H1 (cell line): ENCODE measurements around the gene GRK3. TPM values are rescaled to one million over a fixed set of nuclear protein-coding genes. Genes with fewer than 3 reads are reported as not detected.

Experiments
- CTCF ChIA-PET: fragments of 300-600 bp; sonication (Branson Sonifier 250); formaldehyde crosslinking; loops from one replicate; lab custom pipeline; 2021; ENCODE audit not compliant: partially characterized antibody; lab: Charles Lee
- POLR2A ChIA-PET: fragments of 300-600 bp; sonication (Branson Sonifier 250); formaldehyde crosslinking; loops from one replicate; lab custom pipeline; 2021; ENCODE audit warnings: inconsistent platforms; ENCODE audit not compliant: partially characterized antibody; lab: Charles Lee
- DNase-seq, 2 experiments: peaks; one replicate each; pipeline versions ENCODE4 v3.0.0 to v3.0.0-alpha.2; 2010 to 2022; ENCODE audit warnings: low spot score in 2 of 2, low read depth in 1 of 2, mixed read lengths in 1 of 2
- FAIRE-seq: peaks from 2 replicates; lab custom pipeline; 2011; peaks lifted over from hg19 to GRCh38; lab: Jason Lieb, UNC
- H2AFZ ChIP-seq: 2 replicates; pipeline ENCODE4 v1.8.1; 2012; ENCODE audit warnings: low read length, inconsistent platforms
- H2AK5ac ChIP-seq: 2 replicates; pipeline ENCODE4 v1.6.1; 2013; ENCODE audit warnings: low read depth, low read length
- H2BK120ac ChIP-seq: replicated peaks from 2 replicates; pipeline ENCODE3; 2013; ENCODE audit warnings: low read depth, low read length, inconsistent platforms
- H2BK12ac ChIP-seq: 2 replicates; pipeline ENCODE4 v1.6.1; 2013; ENCODE audit warnings: low read depth, low read length
- H2BK15ac ChIP-seq: 2 replicates; pipeline ENCODE4 v1.6.1; 2013; ENCODE audit warnings: low read length
- H2BK20ac ChIP-seq: 2 replicates; pipeline ENCODE4 v1.6.1; 2013; ENCODE audit warnings: low read length
- H2BK5ac ChIP-seq: 2 replicates; pipeline ENCODE4 v1.6.1; 2013; ENCODE audit warnings: low read depth, low read length
- H3K14ac ChIP-seq: 2 replicates; pipeline ENCODE4 v1.6.1; 2013; ENCODE audit warnings: inconsistent platforms; ENCODE audit not compliant: insufficient read length
- H3K18ac ChIP-seq: 2 replicates; pipeline ENCODE4 v1.6.1; 2013; ENCODE audit warnings: low read length; ENCODE audit errors: extremely low read depth
- H3K23ac ChIP-seq: 2 replicates; pipeline ENCODE4 v1.6.1; 2013; ENCODE audit warnings: inconsistent platforms; ENCODE audit not compliant: insufficient read length
- H3K23me2 ChIP-seq: 2 replicates; pipeline ENCODE4 v1.6.1; 2013; ENCODE audit warnings: low read depth, low read length
- H3K27ac ChIP-seq: 2 replicates; pipeline ENCODE4 v1.6.1; 2011; ENCODE audit warnings: low read depth, low read length, inconsistent platforms
- H3K27me3 ChIP-seq, 4 experiments: replicated peaks in 1 of 4; 1 replicate in 1 of 4; 2 replicates in 3 of 4; pipeline versions ENCODE4 v1.6.1 to v1.8.1; 2011 to 2013; ENCODE audit warnings: low read length in 3 of 4, mild to moderate bottlenecking in 3 of 4, inconsistent platforms in 2 of 4, mixed read lengths in 2 of 4, moderate library complexity in 1 of 4; ENCODE audit not compliant: control insufficient read depth in 3 of 4, insufficient read depth in 3 of 4; ENCODE audit errors: extremely low read depth in 1 of 4
- H3K36me3 ChIP-seq, 4 experiments: 2 replicates each; pipeline versions ENCODE4 v1.6.1 to v1.8.1; 2011 to 2013; ENCODE audit warnings: mild to moderate bottlenecking in 4 of 4, low read length in 3 of 4, moderate library complexity in 2 of 4, control low read depth in 1 of 4, inconsistent platforms in 1 of 4; ENCODE audit not compliant: insufficient read depth in 4 of 4, control insufficient read depth in 2 of 4
- H3K4ac ChIP-seq: replicated peaks from 2 replicates; pipeline ENCODE3; 2013; ENCODE audit warnings: low read length, low read depth, mixed read lengths, inconsistent platforms; ENCODE audit not compliant: insufficient read length
- H3K4me1 ChIP-seq, 4 experiments: replicated peaks in 1 of 4; 1 replicate in 1 of 4; 2 replicates in 3 of 4; pipeline versions ENCODE4 v1.6.1 to v1.8.1; 2011 to 2013; ENCODE audit warnings: low read length in 3 of 4, inconsistent platforms in 2 of 4, mixed read lengths in 1 of 4; ENCODE audit not compliant: insufficient read depth in 4 of 4, control insufficient read depth in 3 of 4
- H3K4me2 ChIP-seq, 2 experiments: 2 replicates each; pipeline versions ENCODE4 v1.6.1 to v1.8.1; 2011 to 2013; ENCODE audit warnings: low read depth in 2 of 2, low read length in 2 of 2, control low read depth in 1 of 2, inconsistent platforms in 1 of 2, mild to moderate bottlenecking in 1 of 2; ENCODE audit not compliant: insufficient read depth in 1 of 2
- H3K4me3 ChIP-seq, 4 experiments: fragments of 200-600, 300-600 bp in 1 of 4; sonication (generic), shearing (Covaris generic), sonication (Bioruptor Twin) in 1 of 4; 2 replicates each; pipeline versions ENCODE4 v1.5.1 to v1.8.1; 2011 to 2016; ENCODE audit warnings: low read length in 4 of 4, low read depth in 3 of 4, control low read depth in 2 of 4, inconsistent platforms in 2 of 4, mild to moderate bottlenecking in 2 of 4, mixed read lengths in 1 of 4, moderate library complexity in 1 of 4; ENCODE audit not compliant: insufficient read depth in 2 of 4; ENCODE audit errors: extremely low read depth in 1 of 4
- H3K56ac ChIP-seq: replicated peaks from 2 replicates; pipeline ENCODE3; 2013; ENCODE audit warnings: low read depth, mild to moderate bottlenecking, mixed read lengths, low read length, inconsistent platforms; ENCODE audit not compliant: insufficient read length
- H3K79me1 ChIP-seq: 2 replicates; pipeline ENCODE4 v1.6.1; 2013; ENCODE audit warnings: low read depth, low read length, control low read depth
- H3K79me2 ChIP-seq, 2 experiments: 2 replicates each; pipeline versions ENCODE4 v1.6.1 to v1.8.1; 2012 to 2013; ENCODE audit warnings: low read length in 2 of 2, mild to moderate bottlenecking in 2 of 2, inconsistent platforms in 1 of 2; ENCODE audit not compliant: insufficient read depth in 2 of 2, control insufficient read depth in 1 of 2
- H3K9ac ChIP-seq, 4 experiments: replicated peaks in 1 of 4; 1 replicate in 1 of 4; 2 replicates in 3 of 4; pipeline versions ENCODE4 v1.6.1 to v1.8.1; 2011 to 2013; ENCODE audit warnings: low read depth in 3 of 4, low read length in 3 of 4, control low read depth in 2 of 4, mild to moderate bottlenecking in 2 of 4, moderate library complexity in 2 of 4, inconsistent platforms in 1 of 4; ENCODE audit errors: extremely low read depth in 1 of 4
- H3K9me3 ChIP-seq, 2 experiments: 2 replicates each; pipeline versions ENCODE4 v1.6.1 to v1.8.1; 2012 to 2013; ENCODE audit warnings: mild to moderate bottlenecking in 2 of 2, moderate library complexity in 2 of 2, control low read depth in 1 of 2, inconsistent platforms in 1 of 2, low read depth in 1 of 2, low read length in 1 of 2, mixed read lengths in 1 of 2; ENCODE audit not compliant: insufficient read depth in 2 of 2
- H4K20me1 ChIP-seq, 2 experiments: replicated peaks in 1 of 2; 2 replicates each; pipeline versions ENCODE3 to v1.8.1; 2011 to 2013; ENCODE audit warnings: inconsistent platforms in 2 of 2, low read length in 2 of 2, mild to moderate bottlenecking in 1 of 2; ENCODE audit not compliant: insufficient read depth in 2 of 2, control insufficient read depth in 1 of 2
- H4K5ac ChIP-seq: 2 replicates; pipeline ENCODE4 v1.6.1; 2013; ENCODE audit warnings: low read length, low read depth, mixed read lengths, inconsistent platforms; ENCODE audit not compliant: insufficient read length
- H4K8ac ChIP-seq: 2 replicates; pipeline ENCODE4 v1.8.0; 2013; ENCODE audit warnings: mild to moderate bottlenecking, moderate library complexity, low read length, inconsistent platforms; ENCODE audit not compliant: insufficient read depth; ENCODE audit errors: extremely low read depth
- H4K91ac ChIP-seq: replicated peaks from 2 replicates; pipeline ENCODE3; 2013; ENCODE audit warnings: low read length, mixed read lengths, inconsistent platforms; ENCODE audit not compliant: insufficient read length
- KDM4A ChIP-seq: IDR thresholded peaks from one replicate; pipeline ENCODE4 v1.7.1; 2012; ENCODE audit warnings: low read depth, mild to moderate bottlenecking, moderate library complexity, low read length, inconsistent platforms; ENCODE audit not compliant: severe bottlenecking
- MAFK ChIP-seq: IDR thresholded peaks from 2 replicates; pipeline ENCODE4 v1.6.1; 2012; ENCODE audit warnings: low read depth, mild to moderate bottlenecking, improper control_type of control experiment, low read length
- MAX ChIP-seq: IDR thresholded peaks from 2 replicates; pipeline ENCODE4 v1.6.1; 2012; ENCODE audit warnings: inconsistent platforms
- RAD21 ChIP-seq, 2 experiments: IDR thresholded peaks in 1 of 2; conservative IDR thresholded peaks in 1 of 2; 2 replicates each; pipeline ENCODE4 v1.6.1; 2011; ENCODE audit warnings: low read depth in 2 of 2, low read length in 2 of 2, improper control_type of control experiment in 1 of 2, inconsistent platforms in 1 of 2, mild to moderate bottlenecking in 1 of 2, moderate library complexity in 1 of 2
- RBBP5 ChIP-seq: IDR thresholded peaks from 2 replicates; pipeline ENCODE4 v1.7.1; 2012; ENCODE audit warnings: low read depth, mild to moderate bottlenecking, inconsistent platforms, low read length, moderate library complexity, borderline replicate concordance
- SP1 ChIP-seq: IDR thresholded peaks from 2 replicates; pipeline ENCODE4 v1.6.1; 2011; ENCODE audit warnings: low read depth, low read length
- WGBS, 2 experiments: shearing (Covaris generic) in 1 of 2; methylation state at CpG; one replicate each; pipeline versions ENCODE4 v1.1.6 to v1.1.7; 2013 to 2015; ENCODE audit warnings: low lambda C conversion rate in 2 of 2, mixed read lengths in 2 of 2, inconsistent platforms in 1 of 2, low coverage in 1 of 2, missing lambda C conversion rate in 1 of 2; ENCODE audit not compliant: insufficient replicate concordance in 2 of 2, insufficient coverage in 1 of 2, insufficient read length in 1 of 2; ENCODE audit errors: extremely low coverage in 1 of 2, missing lambda C conversion rate in 1 of 2; 5-methylcytosine and 5-hydroxymethylcytosine counted together
- polyA plus RNA-seq, 7 experiments: library from polyadenylated mRNA; depleted of rRNA in 3 of 7; stranded (reverse) in 5 of 7; unstranded in 2 of 7; fragments of >200 nt in 5 of 7; fragments of 200-250 nt in 2 of 7; gene quantifications; 1 replicate in 5 of 7; 2 replicates in 1 of 7; 4 replicates in 1 of 7; pipeline versions ENCODE4 v1.2.1 to v1.2.3, GENCODE V29; 2011 to 2013; ENCODE audit warnings: missing spikeins in 2 of 7, mixed read lengths in 2 of 7
- total RNA-seq: library from RNA; stranded (reverse); fragmentation: NEBNext Ultra II Directional; extraction: Animal tissue kit (Norgen Biotek cat#: 25700); gene quantifications from 2 replicates; pipeline ENCODE4 v1.2.1, GENCODE V29; 2021

The GRK3 gene
- total and polyA plus RNA-seq, 2 of the 8 experiments (the other 6 are each of a cell fraction or from before 2014, with no cell fraction given), result 7.5 to 35.3 TPM

- Histone ChIP-seq H2AFZ (no peak overlapping the region), H4K20me1 (no peaks in the 10 kb centered on the region)
Observed at GRCh38 chr22:25775531-25775930, 211.1 kb downstream of the GRK3 start.

More at GRCh38 chr22:25775531-25775930, 211.1 kb downstream of the GRK3 start:
- H4K8ac ChIP-seq, result no peak overlapping the region
- H2BK20ac ChIP-seq, result no peak overlapping the region
- no peak overlapping the region for H3K56ac ChIP-seq
- H2BK120ac ChIP-seq, result no peak overlapping the region
- no peak overlapping the region for H3K14ac ChIP-seq
- no peaks in the 10 kb centered on the region for H3K9me3 ChIP-seq
- no peak overlapping the region for H3K4ac ChIP-seq
- POLR2A ChIA-PET, result no interaction called here
- H3K18ac ChIP-seq, result no peak overlapping the region
- no peak overlapping the region for H2BK12ac ChIP-seq
- no peak overlapping the region for H4K5ac ChIP-seq
- H3K23me2 ChIP-seq, result no peaks in the 10 kb centered on the region
- 52% methylated on average over 8 of the region's 8 CpGs; no CpG with 5 or more reads in 1 of the 2 experiments for WGBS, 2 experiments
- FAIRE-seq (peak; percentile 50), DNase-seq (peak in 1 of 2 experiments; percentile 82)
- H3K4me3 ChIP-seq, result no peak overlapping the region
- no peak overlapping the region for H3K9ac ChIP-seq
- H2AK5ac ChIP-seq, result no peak overlapping the region
- CTCF ChIA-PET, result interaction anchor here (1.1 to 3.2 kb wide), 5 partner anchors 10 to 556 kb away, joined by 3 to 14 read pairs (median 4); no protein-coding TSS in a partner anchor
- no peaks in the 10 kb centered on the region for H3K4me1 ChIP-seq
- H2BK5ac ChIP-seq, result no peak overlapping the region
- H3K23ac ChIP-seq, result no peak overlapping the region
- H3K79me1 ChIP-seq, result no peaks in the 10 kb centered on the region
- no peak overlapping the region for H3K4me2 ChIP-seq
- H3K27ac ChIP-seq, result no peak overlapping the region
- H3K79me2 ChIP-seq, result no peaks in the 10 kb centered on the region
- H3K36me3 ChIP-seq, result no peaks in the 10 kb centered on the region
- no peaks in the 10 kb centered on the region for H3K27me3 ChIP-seq
- H4K91ac ChIP-seq, result no peak overlapping the region
- no peak overlapping the region for H2BK15ac ChIP-seq
- TF ChIP-seq KDM4A (no peak), MAX (no peak), SP1 (peak; percentile 89), RAD21 (IDR thresholded peaks at IDR 0.05 in 1 of 2, conservative IDR thresholded peaks at IDR 0.05 in 1 of 2; ENCODE audit: low read depth in 2 of 2, low read length in 2 of 2) (peak in 1 of 2 experiments; percentile 26; a peak in 2 of 4 replicates), MAFK (no peak), RBBP5 (no peak)
